Body of pancreas (tissue), 4 donors: Measurements from ENCODE around the gene ERC1. TPM values are rescaled to one million over a fixed set of nuclear protein-coding genes. Genes with fewer than 3 reads are reported as not detected.

ENCODE experiments used
- ATAC-seq: fragments of 150-250 bp; one replicate; pipeline ENCODE4 v1.9.1; 2016
- DNase-seq, 4 donors: peaks; one replicate each; pipeline ENCODE4 v3.0.0-alpha.2; 2019
- H3K27ac ChIP-seq, 4 donors: fragments of 200-600 bp; sonication (generic); 1 replicate in 3 of 4; 2 replicates in 1 of 4; pipeline versions ENCODE4 v1.5.1 to v1.6.1; 2016 to 2019; ENCODE audit warnings: mild to moderate bottlenecking in 1 of 4, mixed read lengths in 1 of 4, moderate library complexity in 1 of 4
- H3K27me3 ChIP-seq, 2 donors: fragments of 200-600 bp; sonication (generic); one replicate each; pipeline ENCODE4 v1.6.0; 2016; ENCODE audit warnings: mild to moderate bottlenecking in 1 of 2
- H3K36me3 ChIP-seq, 2 donors: fragments of 200-600 bp; sonication (generic); replicated peaks in 1 of 2; 2 replicates each; pipeline ENCODE4 v1.5.1; 2016; ENCODE audit warnings: low read depth in 2 of 2; ENCODE audit not compliant: insufficient read depth in 1 of 2
- H3K4me1 ChIP-seq: fragments of 200-600 bp; sonication (generic); one replicate; pipeline ENCODE4 v1.6.0; 2016
- H3K4me3 ChIP-seq, 2 donors: fragments of 200-600 bp; sonication (generic); 1 replicate in 1 of 2; 2 replicates in 1 of 2; pipeline ENCODE4 v1.5.1; 2016 to 2019
- H3K9me3 ChIP-seq, 3 donors: fragments of 200-600 bp; sonication (generic); 1 replicate in 2 of 3; 2 replicates in 1 of 3; pipeline ENCODE4 v1.5.1; 2016
- POLR2A ChIP-seq, 3 donors: fragments of 450-650 bp; IDR thresholded peaks; one replicate each; pipeline ENCODE4 v1.6.1; 2016; ENCODE audit warnings: antibody characterized with exemption in 3 of 3, mild to moderate bottlenecking in 2 of 3
- WGBS, 2 donors: methylation state at CpG; one replicate each; pipeline ENCODE4 v1.1.5; 2017; 5-methylcytosine and 5-hydroxymethylcytosine counted together
- intact Hi-C: fragments of 100-400 bp; cut with DNase I; formaldehyde crosslinking; loops from one replicate; pipeline ENCODE4 v1.15.1; 2023
- total RNA-seq, 2 donors: library from RNA; depleted of rRNA; stranded (reverse); fragments of >200 nt; gene quantifications; one replicate each; pipeline ENCODE4 v1.1.0, GENCODE V29; 2016
- TF ChIP-seq, protein P1 (sequence below), 7 experiments: fragments of 450-650 bp in 4 of 7; fragments of 200-600 bp in 3 of 7; sonication (generic) in 3 of 7; IDR thresholded peaks; one replicate each; pipeline ENCODE4 v1.5.1; 2016 to 2019; ENCODE audit warnings: antibody characterized with exemption in 7 of 7

Gene ERC1
- total RNA-seq, 2 donors from 2014 or later, result 20.8 to 29.0 TPM

DNA sequence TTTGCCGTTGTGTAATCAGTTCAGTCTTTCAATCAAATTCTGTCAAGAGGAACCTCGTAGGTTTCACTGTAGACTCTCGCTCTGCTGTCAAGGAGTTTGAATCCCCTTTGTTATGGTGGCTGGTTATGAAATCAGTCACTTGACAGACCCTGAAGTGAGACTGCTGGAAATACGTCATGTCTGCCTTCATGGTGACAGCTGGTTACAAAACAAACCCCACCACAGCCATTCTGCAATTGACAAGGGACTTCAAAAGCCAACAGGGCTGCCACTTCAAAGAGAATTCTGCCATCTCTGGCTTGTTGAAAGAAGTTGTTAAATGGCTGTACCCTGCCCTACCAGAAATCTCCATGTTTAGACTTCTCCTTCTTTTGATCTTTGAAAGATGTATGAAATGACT is 286.9 kb downstream of the ERC1 start:
- ATAC-seq, result no peak
- intact Hi-C loops, result no loop called here
- Histone ChIP-seq H3K27ac (no peak overlapping the region), H3K27me3 (no peaks in the 10 kb centered on the region), H3K4me3 (no peak overlapping the region), H3K9me3 (no peaks in the 10 kb centered on the region), H3K4me1 (no peaks in the 10 kb centered on the region), H3K36me3 (no peaks in the 10 kb centered on the region)
- no peak for TF ChIP-seq POLR2A (IDR thresholded peaks at IDR 0.05)
- TF ChIP-seq, protein P1, sequence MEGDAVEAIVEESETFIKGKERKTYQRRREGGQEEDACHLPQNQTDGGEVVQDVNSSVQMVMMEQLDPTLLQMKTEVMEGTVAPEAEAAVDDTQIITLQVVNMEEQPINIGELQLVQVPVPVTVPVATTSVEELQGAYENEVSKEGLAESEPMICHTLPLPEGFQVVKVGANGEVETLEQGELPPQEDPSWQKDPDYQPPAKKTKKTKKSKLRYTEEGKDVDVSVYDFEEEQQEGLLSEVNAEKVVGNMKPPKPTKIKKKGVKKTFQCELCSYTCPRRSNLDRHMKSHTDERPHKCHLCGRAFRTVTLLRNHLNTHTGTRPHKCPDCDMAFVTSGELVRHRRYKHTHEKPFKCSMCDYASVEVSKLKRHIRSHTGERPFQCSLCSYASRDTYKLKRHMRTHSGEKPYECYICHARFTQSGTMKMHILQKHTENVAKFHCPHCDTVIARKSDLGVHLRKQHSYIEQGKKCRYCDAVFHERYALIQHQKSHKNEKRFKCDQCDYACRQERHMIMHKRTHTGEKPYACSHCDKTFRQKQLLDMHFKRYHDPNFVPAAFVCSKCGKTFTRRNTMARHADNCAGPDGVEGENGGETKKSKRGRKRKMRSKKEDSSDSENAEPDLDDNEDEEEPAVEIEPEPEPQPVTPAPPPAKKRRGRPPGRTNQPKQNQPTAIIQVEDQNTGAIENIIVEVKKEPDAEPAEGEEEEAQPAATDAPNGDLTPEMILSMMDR (IDR thresholded peaks at IDR 0.05), result no peak
- peak in 1 of 4 donors; percentile 22 for DNase-seq
- WGBS, 2 donors, result 61 to 86% methylated on average over 4 of the region's 4 CpGs

DNA sequence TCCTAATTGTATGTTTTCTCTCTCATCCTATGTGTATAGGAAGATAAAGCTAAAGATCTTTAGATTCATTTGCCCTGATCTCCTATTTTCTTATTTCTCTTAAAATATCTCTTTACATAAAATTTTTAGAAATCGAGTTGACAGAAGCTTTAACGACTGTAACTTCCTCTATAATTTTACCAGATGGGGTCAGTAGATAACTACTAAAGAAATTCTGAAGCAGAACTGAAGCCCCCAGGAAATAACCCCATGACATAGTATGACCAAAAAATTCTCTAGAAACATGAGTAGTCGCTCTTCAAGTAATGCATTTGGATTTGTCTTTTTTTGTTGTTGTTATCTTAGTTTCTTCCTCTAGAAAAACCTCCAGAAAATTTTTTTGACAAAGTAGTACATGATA is 288.0 kb downstream of the ERC1 start:
- WGBS, 2 donors, result 45 to 47% methylated on average over 3 of the region's 3 CpGs
- H3K4me3 ChIP-seq, result no peak overlapping the region
- H3K9me3 ChIP-seq, result no peaks in the 10 kb centered on the region
- ATAC-seq, result no peak
- no peaks in the 10 kb centered on the region for H3K27me3 ChIP-seq
- H3K27ac ChIP-seq, result no peak overlapping the region
- TF ChIP-seq POLR2A (IDR thresholded peaks at IDR 0.05), result no peak
- TF ChIP-seq, protein P1 (IDR thresholded peaks at IDR 0.05), result peak in 3 of 7 experiments; percentile 18 to 28 (median 20)
- no peaks in the 10 kb centered on the region for H3K36me3 ChIP-seq
- intact Hi-C loops, result no loop called here
- no peak for DNase-seq
- H3K4me1 ChIP-seq, result no peaks in the 10 kb centered on the region

DNA sequence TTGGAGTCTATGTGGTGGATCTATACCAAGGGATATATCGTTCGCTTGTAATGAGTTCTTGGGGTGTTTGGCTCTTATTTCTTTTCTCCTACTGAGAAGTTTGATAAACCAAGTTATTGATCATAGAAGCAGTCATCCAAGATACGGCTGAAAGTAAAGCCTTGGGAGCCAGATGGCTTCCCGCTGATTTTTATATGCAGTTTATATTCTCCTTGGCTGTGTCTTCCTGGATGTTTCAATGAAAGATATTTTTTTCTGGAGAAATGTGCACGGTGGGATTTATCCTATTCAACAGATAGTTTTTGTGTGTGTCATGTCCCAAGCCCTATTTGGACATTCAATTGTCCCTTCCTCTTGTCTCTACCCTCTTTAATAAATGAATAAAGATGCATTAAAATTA is 289.0 kb downstream of the ERC1 start:
- H3K4me3 ChIP-seq, result no peak overlapping the region
- TF ChIP-seq, protein P1 (IDR thresholded peaks at IDR 0.05), result no peak
- TF ChIP-seq POLR2A (IDR thresholded peaks at IDR 0.05), result no peak
- no peaks in the 10 kb centered on the region for H3K4me1 ChIP-seq
- no peaks in the 10 kb centered on the region for H3K27me3 ChIP-seq
- WGBS, 2 donors, result 91 to 94% methylated on average over 5 of the region's 5 CpGs
- no peak overlapping the region for H3K27ac ChIP-seq
- intact Hi-C loops, result no loop called here
- H3K9me3 ChIP-seq, result no peaks in the 10 kb centered on the region
- DNase-seq (no peak), ATAC-seq (no peak)
- H3K36me3 ChIP-seq, result no peaks in the 10 kb centered on the region

DNA sequence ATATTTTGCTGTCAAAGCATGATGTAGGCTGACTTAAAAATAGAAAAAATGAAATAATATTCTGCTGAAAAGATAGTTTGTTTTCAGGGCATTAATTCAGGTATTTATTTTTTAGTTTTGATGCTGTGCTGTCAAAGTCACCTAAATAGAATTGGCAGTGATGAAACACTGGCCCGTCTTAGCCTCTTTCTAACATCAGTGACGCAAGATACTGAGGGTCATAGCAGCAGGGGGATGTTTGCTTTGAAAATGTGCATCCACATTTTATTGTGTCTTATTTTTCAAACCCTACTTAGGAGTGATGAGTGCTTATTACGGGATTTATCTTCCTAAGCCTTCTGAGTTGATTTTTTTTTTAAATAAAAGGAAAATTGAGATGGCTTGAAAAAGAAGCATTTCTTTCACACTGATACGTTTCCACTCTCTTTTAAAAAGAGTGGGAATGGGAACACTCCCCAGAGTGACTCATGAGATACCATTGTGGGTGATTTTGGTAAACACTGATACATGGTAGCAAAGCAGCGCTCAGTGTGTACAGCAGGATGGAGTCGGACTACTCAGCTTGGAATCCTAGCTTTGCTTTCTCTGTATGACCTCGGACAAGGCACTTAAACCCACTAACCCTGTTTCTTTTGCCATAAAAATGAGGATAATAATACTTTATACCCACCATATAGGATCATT is 290.8 kb downstream of the ERC1 start:
- ATAC-seq (no peak), DNase-seq (no peak)
- intact Hi-C loops, result no loop called here
- WGBS, 2 donors, result 86 to 91% methylated on average over 7 of the region's 7 CpGs
- TF ChIP-seq, protein P1 (IDR thresholded peaks at IDR 0.05), result no peak
- no peak overlapping the region for H3K4me3 ChIP-seq
- H3K4me1 ChIP-seq, result no peaks in the 10 kb centered on the region
- H3K27ac ChIP-seq, result no peak overlapping the region
- no peaks in the 10 kb centered on the region for H3K36me3 ChIP-seq
- H3K27me3 ChIP-seq, result no peaks in the 10 kb centered on the region
- no peaks in the 10 kb centered on the region for H3K9me3 ChIP-seq

DNA sequence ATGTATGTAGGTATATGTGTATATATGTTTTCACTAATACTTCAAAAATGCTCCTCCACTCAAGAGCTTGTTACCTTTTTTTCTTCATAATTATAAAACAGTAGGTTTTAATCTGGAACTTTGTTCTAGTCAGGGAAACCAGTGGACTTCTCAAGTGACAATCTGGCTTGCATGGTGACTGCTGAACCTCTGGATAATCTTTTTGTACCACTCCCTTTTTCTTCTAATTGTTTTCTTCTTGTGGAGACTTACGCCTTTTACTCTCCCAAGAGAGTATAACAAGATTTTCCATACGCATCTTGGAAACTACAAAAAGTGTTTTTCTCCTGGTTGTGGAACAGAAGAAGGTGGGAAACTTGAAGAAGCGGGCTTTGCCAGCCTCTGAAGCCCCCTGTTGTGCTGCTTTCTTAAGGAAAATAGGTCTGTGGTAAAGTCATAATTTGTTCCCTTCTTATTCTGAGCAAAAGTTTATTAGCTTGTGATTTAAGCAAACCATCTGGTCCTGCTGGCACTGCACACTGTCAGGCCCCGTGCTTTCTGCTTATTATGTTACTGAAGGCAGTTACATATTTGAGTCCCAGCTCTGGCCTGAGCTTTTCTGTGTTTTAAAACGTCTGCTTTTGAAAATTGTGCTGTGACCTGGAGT is 291.8 kb downstream of the ERC1 start:
- no peak overlapping the region for H3K27ac ChIP-seq
- H3K4me3 ChIP-seq, result no peak overlapping the region
- WGBS, 2 donors, result 83 to 84% methylated on average over 5 of the region's 5 CpGs
- intact Hi-C loops, result no loop called here
- no peaks in the 10 kb centered on the region for H3K4me1 ChIP-seq
- H3K9me3 ChIP-seq, result no peaks in the 10 kb centered on the region
- H3K27me3 ChIP-seq, result no peaks in the 10 kb centered on the region
- H3K36me3 ChIP-seq, result no peaks in the 10 kb centered on the region
- ATAC-seq (no peak), DNase-seq (peak in 2 of 4 donors; percentile 8 to 12)
- TF ChIP-seq, protein P1 (IDR thresholded peaks at IDR 0.05), result no peak
- no peak for TF ChIP-seq POLR2A (IDR thresholded peaks at IDR 0.05)
